GM23248 (cell line): ENCODE measurements around the gene TOLLIP. TPM values are rescaled to one million over a fixed set of nuclear protein-coding genes. Genes with fewer than 3 reads are reported as not detected.

ENCODE experiments used
- DNase-seq: peaks from one replicate; pipeline ENCODE4 v3.0.0-alpha.2; 2015
- H2AFZ ChIP-seq: fragments of 200-600 bp; sonication (generic); 2 replicates; pipeline ENCODE4 v1.6.1; 2016; ENCODE audit warnings: antibody characterized with exemption
- H3F3A ChIP-seq: fragments of 200-600 bp; sonication (generic); 2 replicates; pipeline ENCODE4 v1.6.1; 2016; ENCODE audit warnings: mild to moderate bottlenecking, antibody characterized with exemption, mixed run types; ENCODE audit not compliant: insufficient read depth
- H3K27ac ChIP-seq: fragments of 200-600 bp; sonication (generic); 2 replicates; pipeline ENCODE4 v1.5.1; 2016; ENCODE audit warnings: mild to moderate bottlenecking
- H3K27me3 ChIP-seq: fragments of 200-600 bp; sonication (generic); replicated peaks from 2 replicates; pipeline ENCODE4 v1.6.1; 2016; ENCODE audit warnings: mild to moderate bottlenecking; ENCODE audit not compliant: insufficient read depth
- H3K36me3 ChIP-seq: fragments of 200-600 bp; sonication (generic); 2 replicates; pipeline ENCODE4 v1.6.1; 2016; ENCODE audit warnings: low read depth, mild to moderate bottlenecking
- H3K4me1 ChIP-seq: fragments of 200-600 bp; sonication (generic); 2 replicates; pipeline ENCODE4 v1.6.1; 2016; ENCODE audit warnings: mild to moderate bottlenecking; ENCODE audit not compliant: insufficient read depth
- H3K4me2 ChIP-seq: fragments of 200-600 bp; sonication (generic); one replicate; pipeline ENCODE4 v1.6.1; 2016; ENCODE audit warnings: mild to moderate bottlenecking; ENCODE audit not compliant: unreplicated experiment
- H3K4me3 ChIP-seq: fragments of 200-600 bp; sonication (generic); 2 replicates; pipeline ENCODE4 v1.5.1; 2016; ENCODE audit warnings: mild to moderate bottlenecking
- H3K79me2 ChIP-seq: fragments of 200-600 bp; sonication (generic); 2 replicates; pipeline ENCODE4 v1.6.1; 2016; ENCODE audit warnings: mild to moderate bottlenecking; ENCODE audit not compliant: insufficient read depth
- H3K9ac ChIP-seq: fragments of 200-600 bp; sonication (generic); 2 replicates; pipeline ENCODE4 v1.6.1; 2016; ENCODE audit warnings: mild to moderate bottlenecking
- H3K9me2 ChIP-seq: fragments of 200-600 bp; sonication (generic); 2 replicates; pipeline ENCODE4 v1.6.1; 2016; ENCODE audit warnings: mixed run types, mild to moderate bottlenecking, moderate library complexity; ENCODE audit not compliant: insufficient read depth
- H3K9me3 ChIP-seq: fragments of 200-600 bp; sonication (generic); one replicate; pipeline ENCODE4 v1.6.1; 2017; ENCODE audit warnings: low read depth
- H4K20me1 ChIP-seq: fragments of 200-600 bp; sonication (generic); 2 replicates; pipeline ENCODE4 v1.6.0; 2016; ENCODE audit not compliant: insufficient read depth
- EZH2 ChIP-seq: fragments of 200-600 bp; sonication (generic); IDR thresholded peaks from 2 replicates; pipeline ENCODE4 v1.6.1; 2018; ENCODE audit warnings: antibody characterized with exemption, mild to moderate bottlenecking; ENCODE audit not compliant: insufficient read depth, poor library complexity, severe bottlenecking
- EZH2phosphoT487 ChIP-seq: fragments of 200-600 bp; sonication (generic); IDR thresholded peaks from 2 replicates; pipeline ENCODE4 v1.6.1; 2018; ENCODE audit warnings: antibody characterized with exemption, moderate library complexity, mild to moderate bottlenecking, low read depth; ENCODE audit not compliant: insufficient read depth
- WGBS, 2 experiments: methylation state at CpG; one replicate each; pipeline ENCODE4 v1.1.6; 2015 to 2017; ENCODE audit warnings: low lambda C conversion rate in 2 of 2, low coverage in 1 of 2; ENCODE audit errors: missing lambda C conversion rate in 2 of 2; 5-methylcytosine and 5-hydroxymethylcytosine counted together
- in situ Hi-C: fragments of 300-500 bp; cut with MboI; formaldehyde crosslinking; loops from 2 replicates; pipeline ENCODE4 v1.15.0; 2020
- polyA plus RNA-seq: library from polyadenylated mRNA; unstranded; fragments of >200 nt; fragmentation: Nextera tagmentation; extraction: Ambion mirVana; gene quantifications from 2 replicates; pipeline ENCODE4 v1.2.1, GENCODE V29; 2016
- total RNA-seq: library from RNA; depleted of rRNA; stranded (reverse); fragments of >200 nt; shearing (Covaris generic); gene quantifications from 2 replicates; pipeline ENCODE4 v1.2.3, GENCODE V29; 2014

The TOLLIP gene
- total and polyA plus RNA-seq, 2 experiments from 2014 or later = 27.3 to 57.7 TPM

DNA sequence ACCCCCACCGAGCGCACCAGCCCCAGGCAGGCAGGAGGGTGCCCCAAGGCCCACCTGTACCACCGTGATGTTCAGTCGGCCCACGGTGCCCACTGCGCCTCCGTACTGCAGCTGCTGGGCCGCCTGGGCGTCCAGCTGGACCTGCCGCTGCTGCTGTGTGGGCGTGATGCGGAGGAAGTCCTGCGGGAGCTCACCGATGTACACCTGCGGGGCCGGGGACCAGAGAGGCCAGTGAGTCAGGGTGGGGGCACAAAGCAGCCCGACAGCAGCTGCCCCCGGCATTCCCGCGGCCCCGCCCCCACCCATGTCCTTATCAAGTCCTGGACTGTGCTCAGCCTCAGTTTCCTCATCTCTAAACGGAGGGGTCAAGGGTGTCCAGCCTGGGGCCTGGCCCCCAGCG lies 13.8 kb downstream of the TOLLIP start:
- H2AFZ ChIP-seq = no peak overlapping the region
- H3K4me2 ChIP-seq = no peak overlapping the region
- H3F3A ChIP-seq = no peaks in the 10 kb centered on the region
- H3K4me1 ChIP-seq = peaks cover 11% of the 10 kb centered on the region
- peaks cover 70% of the 10 kb centered on the region for H3K79me2 ChIP-seq
- no peak overlapping the region for H3K4me3 ChIP-seq
- DNase-seq = no peak
- no peaks in the 10 kb centered on the region for H3K9me2 ChIP-seq
- peaks cover 3% of the 10 kb centered on the region; the same call in 1 of the 2 replicates for H4K20me1 ChIP-seq
- H3K27me3 ChIP-seq = no peaks in the 10 kb centered on the region
- 94 to 96% methylated on average over 13 to 23 of the region's 23 CpGs for WGBS, 2 experiments
- H3K27ac ChIP-seq = no peak overlapping the region
- no peaks in the 10 kb centered on the region for H3K36me3 ChIP-seq
- TF ChIP-seq EZH2phosphoT487 (no peak), EZH2 (no peak)
- H3K9ac ChIP-seq = no peak overlapping the region
- H3K9me3 ChIP-seq = no peaks in the 10 kb centered on the region
- in situ Hi-C loops = no loop called here

GRCh38 chr11:1295086-1295485 lies 14.3 kb downstream of the TOLLIP start:
- Histone ChIP-seq H4K20me1 (peaks cover 3% of the 10 kb centered on the region; the same call in 1 of the 2 replicates), H3K27me3 (no peaks in the 10 kb centered on the region), H3K4me3 (no peak overlapping the region), H3K9ac (no peak overlapping the region), H3K27ac (no peak overlapping the region), H3K79me2 (peaks cover 70% of the 10 kb centered on the region), H3K36me3 (no peaks in the 10 kb centered on the region), H3K9me2 (no peaks in the 10 kb centered on the region), H3K4me2 (no peak overlapping the region), H3F3A (no peaks in the 10 kb centered on the region), H3K4me1 (peaks cover 11% of the 10 kb centered on the region), H2AFZ (no peak overlapping the region), H3K9me3 (no peaks in the 10 kb centered on the region)
- 92% methylated on average over 22 of the region's 22 CpGs for WGBS, 2 experiments
- no peak for TF ChIP-seq EZH2phosphoT487
- in situ Hi-C loops = no loop called here
- DNase-seq = no peak

- H3K36me3 ChIP-seq = no peaks in the 10 kb centered on the region
- no peaks in the 10 kb centered on the region for H3K9me3 ChIP-seq
- no peaks in the 10 kb centered on the region for H3K27me3 ChIP-seq
- no peak overlapping the region for H3K4me2 ChIP-seq
- no peak overlapping the region for H3K9ac ChIP-seq
- no peaks in the 10 kb centered on the region for H4K20me1 ChIP-seq
- DNase-seq = peak; percentile 14
- no peaks in the 10 kb centered on the region for H3K9me2 ChIP-seq
- TF ChIP-seq EZH2phosphoT487 (no peak), EZH2 (no peak)
- WGBS, 2 experiments = 78 to 87% methylated on average over 12 to 13 of the region's 13 CpGs
- no peak overlapping the region for H2AFZ ChIP-seq
- H3K79me2 ChIP-seq = peaks cover 57% of the 10 kb centered on the region
- peaks cover 1% of the 10 kb centered on the region; the same call in 1 of the 2 replicates for H3K4me1 ChIP-seq
- no peaks in the 10 kb centered on the region for H3F3A ChIP-seq
- in situ Hi-C loops = no loop called here
- no peak overlapping the region for H3K4me3 ChIP-seq
- H3K27ac ChIP-seq = no peak overlapping the region
Measured at GRCh38 chr11:1293619-1294015, 15.8 kb downstream of the TOLLIP start.

- Histone ChIP-seq H3K79me2 (peaks cover 50% of the 10 kb centered on the region), H4K20me1 (no peaks in the 10 kb centered on the region)
Measured at GRCh38 chr11:1292644-1293618, 16.5 kb downstream of the TOLLIP start.

More at GRCh38 chr11:1292644-1293618, 16.5 kb downstream of the TOLLIP start:
- no peak overlapping the region for H3K4me3 ChIP-seq
- H3K4me1 ChIP-seq = no peaks in the 10 kb centered on the region
- H3K4me2 ChIP-seq = no peak overlapping the region
- no peak overlapping the region for H3K27ac ChIP-seq
- no peaks in the 10 kb centered on the region for H3K9me2 ChIP-seq
- H3K9me3 ChIP-seq = no peaks in the 10 kb centered on the region
- TF ChIP-seq EZH2 (no peak), EZH2phosphoT487 (no peak)
- no peak overlapping the region for H3K9ac ChIP-seq
- no peaks in the 10 kb centered on the region for H3K36me3 ChIP-seq
- in situ Hi-C loops = no loop called here
- no peak for DNase-seq
- no peaks in the 10 kb centered on the region for H3F3A ChIP-seq
- whole genome bisulfite sequencing, 2 experiments = 90 to 91% methylated on average over 33 to 43 of the region's 43 CpGs
- no peak overlapping the region for H2AFZ ChIP-seq
- no peaks in the 10 kb centered on the region for H3K27me3 ChIP-seq
